HepG2 (cell line): Measurements from ENCODE around the gene B3GNT9. TPM values are rescaled to one million over a fixed set of nuclear protein-coding genes. Genes with fewer than 3 reads are reported as not detected.

Experiments
- CBX2 ChIP-seq, 2 experiments: fragments of 200-600 bp in 1 of 2; sonication (generic); formaldehyde crosslinking in 1 of 2; IDR thresholded peaks; 2 replicates each; pipeline versions ENCODE4 v1.7.0 to v1.8.1; 2018 to 2022; ENCODE audit warnings: low read depth in 2 of 2, low read length in 1 of 2, mild to moderate bottlenecking in 1 of 2, missing genetic modification reagents in 1 of 2
- FOSL2 ChIP-seq: sonication (generic); formaldehyde crosslinking; IDR thresholded peaks from 2 replicates; pipeline ENCODE4 v1.4.0; 2020; ENCODE audit warnings: missing genetic modification reagents
- KLF12 ChIP-seq: sonication (generic); formaldehyde crosslinking; IDR thresholded peaks from 2 replicates; pipeline ENCODE4 v1.4.0; 2020; ENCODE audit warnings: missing genetic modification reagents, borderline replicate concordance
- LRRFIP1 ChIP-seq: sonication (generic); formaldehyde crosslinking; conservative IDR thresholded peaks from 2 replicates; pipeline ENCODE4 v1.4.0; 2020; ENCODE audit warnings: missing genetic modification reagents
- MAX ChIP-seq: IDR thresholded peaks from 2 replicates; pipeline ENCODE4 v1.6.1; 2012; ENCODE audit warnings: inconsistent platforms
- NFE2L1 ChIP-seq: sonication (generic); formaldehyde crosslinking; IDR thresholded peaks from 2 replicates; pipeline ENCODE4 v1.4.0; 2020; ENCODE audit warnings: missing genetic modification reagents, mild to moderate bottlenecking, borderline replicate concordance
- RFXAP ChIP-seq: sonication (generic); formaldehyde crosslinking; IDR thresholded peaks from 2 replicates; pipeline ENCODE4 v1.4.0; 2020; ENCODE audit warnings: missing genetic modification reagents, borderline replicate concordance
- TGIF2 ChIP-seq: IDR thresholded peaks from 2 replicates; pipeline ENCODE4 v1.6.1; 2016; ENCODE audit warnings: control low read depth, missing compliant biosample characterization
- USF2 ChIP-seq, 2 experiments: sonication (generic) in 1 of 2; formaldehyde crosslinking in 1 of 2; IDR thresholded peaks; 2 replicates each; pipeline versions ENCODE4 v1.5.1 to v1.6.1; 2011 to 2020; ENCODE audit warnings: borderline replicate concordance in 1 of 2, low read depth in 1 of 2, low read length in 1 of 2, mild to moderate bottlenecking in 1 of 2, missing genetic modification reagents in 1 of 2, moderate library complexity in 1 of 2
- XBP1 ChIP-seq: sonication (generic); formaldehyde crosslinking; IDR thresholded peaks from 2 replicates; pipeline ENCODE4 v1.5.0; 2020; ENCODE audit warnings: missing genetic modification reagents
- ZFP37 ChIP-seq: sonication (generic); formaldehyde crosslinking; IDR thresholded peaks from 2 replicates; pipeline ENCODE4 v1.4.0; 2020; ENCODE audit warnings: missing genetic modification reagents, borderline replicate concordance
- ZMAT3 ChIP-seq: sonication (generic); formaldehyde crosslinking; conservative IDR thresholded peaks from 2 replicates; pipeline ENCODE4 v1.7.0; 2021; ENCODE audit warnings: missing genetic modification reagents
- ZNF251 ChIP-seq: sonication (generic); formaldehyde crosslinking; IDR thresholded peaks from 2 replicates; pipeline ENCODE4 v1.9.0; 2021; ENCODE audit warnings: mild to moderate bottlenecking, missing genetic modification reagents
- ZNF407 ChIP-seq: sonication (generic); formaldehyde crosslinking; IDR thresholded peaks from one replicate; pipeline ENCODE4 v1.5.1; 2020; ENCODE audit warnings: mild to moderate bottlenecking, missing genetic modification reagents; ENCODE audit errors: not compliant biosample characterization
- ZNF432 ChIP-seq: sonication (generic); formaldehyde crosslinking; IDR thresholded peaks from 2 replicates; pipeline ENCODE4 v1.5.0; 2020; ENCODE audit warnings: missing genetic modification reagents, mild to moderate bottlenecking, borderline replicate concordance
- polyA plus RNA-seq, 8 experiments: library from polyadenylated mRNA; depleted of rRNA in 3 of 8; stranded (reverse) in 7 of 8; unstranded in 1 of 8; fragments of >200 nt; fragmentation: Illumina TruSeq in 4 of 8; extraction: Trizol in 4 of 8; gene quantifications; 2 replicates each; pipeline versions ENCODE4 v1.2.1 to v1.2.3, GENCODE V29; 2011 to 2016; ENCODE audit warnings: low read depth in 4 of 8, missing spikeins in 1 of 8, mixed read lengths in 1 of 8; ENCODE audit not compliant: insufficient read depth in 1 of 8
- total RNA-seq, 5 experiments: library from RNA; depleted of rRNA; stranded (reverse); fragments of >200 nt; fragmentation: Illumina TruSeq; extraction: Trizol; gene quantifications; 2 replicates each; pipeline ENCODE4 v1.2.3, GENCODE V29; 2016; ENCODE audit warnings: low read depth in 1 of 5

B3GNT9 gene
- total and polyA plus RNA-seq, 2 of the 13 experiments (the other 11 are each of a cell fraction or from before 2014, with no cell fraction given), result 1.5 to 3.1 TPM

GRCh38 chr16:67170168-67170948, 19.6 kb upstream of the B3GNT9 start, which contains the start of gene NOL3 (continued):
- TF ChIP-seq KLF12 (CRISPR knock-in tag) (no peak), USF2 (IDR thresholded peaks at IDR 0.05; ENCODE audit: low read depth, low read length) (no peak), USF2 (CRISPR knock-in tag; IDR thresholded peaks at IDR 0.05; ENCODE audit: borderline replicate concordance) (no peak), MAX (peak; percentile 68), TGIF2 (CRISPR knock-in tag) (no peak), NFE2L1 (peak; percentile 94), ZMAT3 (CRISPR knock-in tag) (no peak), ZNF251 (CRISPR knock-in tag) (no peak), RFXAP (no peak), LRRFIP1 (CRISPR knock-in tag) (no peak), ZNF432 (CRISPR knock-in tag) (no peak), ZNF407 (CRISPR knock-in tag) (peak; percentile 79), CBX2 (IDR thresholded peaks at IDR 0.05; ENCODE audit: low read depth, low read length) (no peak), CBX2 (CRISPR knock-in tag; IDR thresholded peaks at IDR 0.05; ENCODE audit: low read depth) (no peak), FOSL2 (CRISPR knock-in tag) (0 out of 2 replicates have a peak, but pooled peaks have one; percentile 4), ZFP37 (CRISPR knock-in tag) (no peak; the same call in 1 of the 2 replicates), XBP1 (CRISPR knock-in tag) (no peak)
